ENCODE results near the gene FSHR.

FSHR gene

GRCh38 chr2:48979691-48980090 lies 174.6 kb downstream of the FSHR start:
- no peaks in the 10 kb centered on the region for H3K9me3 Mint-ChIP-seq
- H3K27me3 Mint-ChIP-seq = peaks cover 3% of the 10 kb centered on the region
- H3K4me1 Mint-ChIP-seq (ENCODE audit: low read depth) = no peaks in the 10 kb centered on the region
- no peak overlapping the region for H3K4me3 Mint-ChIP-seq
- H3K27ac Mint-ChIP-seq = no peak overlapping the region
- H3K36me3 Mint-ChIP-seq (ENCODE audit: low read depth) = no peaks in the 10 kb centered on the region

GRCh38 chr2:48978131-48978530 lies 176.2 kb downstream of the FSHR start:
- H3K4me3 Mint-ChIP-seq = no peak overlapping the region
- H3K36me3 Mint-ChIP-seq (ENCODE audit: low read depth) = no peaks in the 10 kb centered on the region
- no peaks in the 10 kb centered on the region for H3K4me1 Mint-ChIP-seq (ENCODE audit: low read depth)
- peaks cover 3% of the 10 kb centered on the region for H3K27me3 Mint-ChIP-seq
- no peaks in the 10 kb centered on the region for H3K9me3 Mint-ChIP-seq
- H3K27ac Mint-ChIP-seq = no peak overlapping the region

- H3K27ac Mint-ChIP-seq = no peak overlapping the region
- no peak overlapping the region for H3K4me3 Mint-ChIP-seq
- no peaks in the 10 kb centered on the region for H3K9me3 Mint-ChIP-seq
- no peaks in the 10 kb centered on the region for H3K4me1 Mint-ChIP-seq (ENCODE audit: low read depth)
- no peaks in the 10 kb centered on the region for H3K36me3 Mint-ChIP-seq (ENCODE audit: low read depth)
- H3K27me3 Mint-ChIP-seq = no peaks in the 10 kb centered on the region
These were observed 182.5 kb downstream of the FSHR start for GRCh38 chr2:48971801-48972200.

GRCh38 chr2:48968011-48968410 lies 186.3 kb downstream of the FSHR start:
- Mint-ChIP-seq H3K36me3 (ENCODE audit: low read depth) (no peaks in the 10 kb centered on the region), H3K27me3 (no peaks in the 10 kb centered on the region), H3K27ac (no peak overlapping the region), H3K9me3 (no peaks in the 10 kb centered on the region), H3K4me1 (ENCODE audit: low read depth) (no peaks in the 10 kb centered on the region), H3K4me3 (no peak overlapping the region)

GRCh38 chr2:48965204-48965603 lies 189.1 kb downstream of the FSHR start:
- H3K9me3 Mint-ChIP-seq = no peaks in the 10 kb centered on the region
- no peak overlapping the region for H3K27ac Mint-ChIP-seq
- H3K4me1 Mint-ChIP-seq (ENCODE audit: low read depth) = no peaks in the 10 kb centered on the region
- H3K4me3 Mint-ChIP-seq = no peak overlapping the region
- no peaks in the 10 kb centered on the region for H3K36me3 Mint-ChIP-seq (ENCODE audit: low read depth)
- H3K27me3 Mint-ChIP-seq = no peaks in the 10 kb centered on the region

- Mint-ChIP-seq H3K36me3 (ENCODE audit: low read depth) (no peaks in the 10 kb centered on the region), H3K27me3 (no peaks in the 10 kb centered on the region), H3K9me3 (no peaks in the 10 kb centered on the region), H3K27ac (no peak overlapping the region), H3K4me3 (no peak overlapping the region), H3K4me1 (ENCODE audit: low read depth) (no peaks in the 10 kb centered on the region)
These were observed 193.3 kb downstream of the FSHR start for GRCh38 chr2:48961009-48961408.

- no peak overlapping the region for H3K4me3 Mint-ChIP-seq
- H3K27me3 Mint-ChIP-seq = peaks cover 3% of the 10 kb centered on the region
- no peak overlapping the region for H3K27ac Mint-ChIP-seq
- no peaks in the 10 kb centered on the region for H3K36me3 Mint-ChIP-seq (ENCODE audit: low read depth)
- no peaks in the 10 kb centered on the region for H3K9me3 Mint-ChIP-seq
- H3K4me1 Mint-ChIP-seq (ENCODE audit: low read depth) = no peaks in the 10 kb centered on the region
These were observed 199.4 kb downstream of the FSHR start for GRCh38 chr2:48954935-48955334.

GRCh38 chr2:48954311-48954710 lies 200.0 kb downstream of the FSHR start:
- Mint-ChIP-seq H3K4me3 (no peak overlapping the region), H3K9me3 (no peaks in the 10 kb centered on the region), H3K4me1 (ENCODE audit: low read depth) (no peaks in the 10 kb centered on the region), H3K27me3 (peaks cover 3% of the 10 kb centered on the region), H3K27ac (no peak overlapping the region), H3K36me3 (ENCODE audit: low read depth) (no peaks in the 10 kb centered on the region)

GRCh38 chr2:48952614-48953013 lies 201.7 kb downstream of the FSHR start:
- Mint-ChIP-seq H3K4me3 (no peak overlapping the region), H3K36me3 (ENCODE audit: low read depth) (no peaks in the 10 kb centered on the region), H3K27ac (no peak overlapping the region), H3K4me1 (ENCODE audit: low read depth) (no peaks in the 10 kb centered on the region), H3K9me3 (no peaks in the 10 kb centered on the region), H3K27me3 (peaks cover 3% of the 10 kb centered on the region)

- no peak overlapping the region for H3K27ac Mint-ChIP-seq
- H3K4me1 Mint-ChIP-seq (ENCODE audit: low read depth) = no peaks in the 10 kb centered on the region
- H3K4me3 Mint-ChIP-seq = no peak overlapping the region
- H3K9me3 Mint-ChIP-seq = no peaks in the 10 kb centered on the region
- H3K36me3 Mint-ChIP-seq (ENCODE audit: low read depth) = no peaks in the 10 kb centered on the region
- H3K27me3 Mint-ChIP-seq = peaks cover 3% of the 10 kb centered on the region
These were observed 202.2 kb downstream of the FSHR start for GRCh38 chr2:48952143-48952542.

GRCh38 chr2:48948400-48949125 lies 205.8 kb downstream of the FSHR start:
- H3K36me3 Mint-ChIP-seq (ENCODE audit: low read depth) = no peaks in the 10 kb centered on the region
- no peak overlapping the region for H3K4me3 Mint-ChIP-seq
- no peak overlapping the region for H3K27ac Mint-ChIP-seq
- H3K4me1 Mint-ChIP-seq (ENCODE audit: low read depth) = no peaks in the 10 kb centered on the region
- H3K27me3 Mint-ChIP-seq = peaks cover 7% of the 10 kb centered on the region
- H3K9me3 Mint-ChIP-seq = no peaks in the 10 kb centered on the region

- no peaks in the 10 kb centered on the region for H3K36me3 Mint-ChIP-seq (ENCODE audit: low read depth)
- peaks cover 7% of the 10 kb centered on the region for H3K27me3 Mint-ChIP-seq
- no peaks in the 10 kb centered on the region for H3K4me1 Mint-ChIP-seq (ENCODE audit: low read depth)
- H3K27ac Mint-ChIP-seq = no peak overlapping the region
- no peaks in the 10 kb centered on the region for H3K9me3 Mint-ChIP-seq
- H3K4me3 Mint-ChIP-seq = no peak overlapping the region
These were observed 207.8 kb downstream of the FSHR start for GRCh38 chr2:48946449-48947048.

- Mint-ChIP-seq H3K4me3 (no peak overlapping the region), H3K27me3 (peaks cover 7% of the 10 kb centered on the region), H3K27ac (no peak overlapping the region), H3K4me1 (ENCODE audit: low read depth) (no peaks in the 10 kb centered on the region), H3K9me3 (no peaks in the 10 kb centered on the region), H3K36me3 (ENCODE audit: low read depth) (no peaks in the 10 kb centered on the region)
These were observed 209.4 kb downstream of the FSHR start for GRCh38 chr2:48944956-48945355.

- Mint-ChIP-seq H3K4me3 (no peak overlapping the region), H3K27me3 (peaks cover 7% of the 10 kb centered on the region), H3K36me3 (ENCODE audit: low read depth) (no peaks in the 10 kb centered on the region), H3K9me3 (no peaks in the 10 kb centered on the region), H3K27ac (no peak overlapping the region), H3K4me1 (ENCODE audit: low read depth) (no peaks in the 10 kb centered on the region)
These were observed 210.9 kb downstream of the FSHR start for GRCh38 chr2:48943436-48943835.

- Mint-ChIP-seq H3K9me3 (no peaks in the 10 kb centered on the region), H3K4me3 (no peak overlapping the region), H3K36me3 (ENCODE audit: low read depth) (no peaks in the 10 kb centered on the region), H3K27ac (no peak overlapping the region), H3K4me1 (ENCODE audit: low read depth) (no peaks in the 10 kb centered on the region), H3K27me3 (peaks cover 5% of the 10 kb centered on the region)
These were observed 212.4 kb downstream of the FSHR start for GRCh38 chr2:48941908-48942307.

GRCh38 chr2:48941456-48941855 lies 212.9 kb downstream of the FSHR start:
- Mint-ChIP-seq H3K4me3 (no peak overlapping the region), H3K27me3 (no peaks in the 10 kb centered on the region), H3K36me3 (ENCODE audit: low read depth) (no peaks in the 10 kb centered on the region), H3K4me1 (ENCODE audit: low read depth) (no peaks in the 10 kb centered on the region), H3K27ac (no peak overlapping the region), H3K9me3 (no peaks in the 10 kb centered on the region)
